Epithelial cell of proximal tubule (primary cell): Measurements from ENCODE around the gene NOXO1. TPM values are rescaled to one million over a fixed set of nuclear protein-coding genes. Genes with fewer than 3 reads are reported as not detected.

Experiments used
- DNase-seq: peaks from one replicate; pipeline ENCODE4 v3.0.0-alpha.2; 2011; ENCODE audit warnings: low read depth
- H3K4me3 ChIP-seq: 2 replicates; pipeline ENCODE4 v1.5.1; 2011; ENCODE audit warnings: low read depth, mild to moderate bottlenecking, low read length
- total RNA-seq: library from RNA; depleted of rRNA; stranded (reverse); fragments of >200 nt; gene quantifications from 2 replicates; pipeline ENCODE4 v1.2.3, GENCODE V29; 2015
- TF ChIP-seq, protein P1 (sequence below): conservative IDR thresholded peaks from 2 replicates; pipeline ENCODE4 v1.5.1; 2012; ENCODE audit warnings: low read depth, mild to moderate bottlenecking, low read length

The NOXO1 gene
- total RNA-seq, 1 donor from 2014 or later = 1.2 TPM

- DNase-seq = no peak
- TF ChIP-seq, protein P1, sequence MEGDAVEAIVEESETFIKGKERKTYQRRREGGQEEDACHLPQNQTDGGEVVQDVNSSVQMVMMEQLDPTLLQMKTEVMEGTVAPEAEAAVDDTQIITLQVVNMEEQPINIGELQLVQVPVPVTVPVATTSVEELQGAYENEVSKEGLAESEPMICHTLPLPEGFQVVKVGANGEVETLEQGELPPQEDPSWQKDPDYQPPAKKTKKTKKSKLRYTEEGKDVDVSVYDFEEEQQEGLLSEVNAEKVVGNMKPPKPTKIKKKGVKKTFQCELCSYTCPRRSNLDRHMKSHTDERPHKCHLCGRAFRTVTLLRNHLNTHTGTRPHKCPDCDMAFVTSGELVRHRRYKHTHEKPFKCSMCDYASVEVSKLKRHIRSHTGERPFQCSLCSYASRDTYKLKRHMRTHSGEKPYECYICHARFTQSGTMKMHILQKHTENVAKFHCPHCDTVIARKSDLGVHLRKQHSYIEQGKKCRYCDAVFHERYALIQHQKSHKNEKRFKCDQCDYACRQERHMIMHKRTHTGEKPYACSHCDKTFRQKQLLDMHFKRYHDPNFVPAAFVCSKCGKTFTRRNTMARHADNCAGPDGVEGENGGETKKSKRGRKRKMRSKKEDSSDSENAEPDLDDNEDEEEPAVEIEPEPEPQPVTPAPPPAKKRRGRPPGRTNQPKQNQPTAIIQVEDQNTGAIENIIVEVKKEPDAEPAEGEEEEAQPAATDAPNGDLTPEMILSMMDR = peak; percentile 49
- H3K4me3 ChIP-seq = no peak overlapping the region
Observed at GRCh38 chr16:1932050-1933028, 48.9 kb downstream of the NOXO1 start.

DNA sequence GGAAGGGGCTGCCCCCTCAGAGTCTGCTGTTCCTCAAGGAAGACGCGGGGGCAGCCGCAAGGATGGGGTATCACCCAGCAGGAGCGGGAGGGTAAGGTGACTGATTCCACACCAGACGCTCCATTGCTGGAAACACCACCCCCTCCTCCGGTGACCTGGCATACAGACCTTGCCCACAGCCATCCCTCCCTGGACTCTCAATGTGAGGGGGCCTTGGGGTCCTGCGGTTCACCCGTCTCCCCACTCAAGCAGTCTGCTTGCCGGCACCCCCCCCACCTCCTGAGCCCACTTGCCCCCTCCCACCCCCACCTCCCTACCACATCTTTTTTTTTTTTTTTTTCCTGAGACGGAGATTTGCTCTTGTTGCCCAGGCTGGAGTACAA, 50.9 kb downstream of the NOXO1 start:
- H3K4me3 ChIP-seq = no peak overlapping the region
- TF ChIP-seq, protein P1 = no peak
- no peak for DNase-seq

DNA sequence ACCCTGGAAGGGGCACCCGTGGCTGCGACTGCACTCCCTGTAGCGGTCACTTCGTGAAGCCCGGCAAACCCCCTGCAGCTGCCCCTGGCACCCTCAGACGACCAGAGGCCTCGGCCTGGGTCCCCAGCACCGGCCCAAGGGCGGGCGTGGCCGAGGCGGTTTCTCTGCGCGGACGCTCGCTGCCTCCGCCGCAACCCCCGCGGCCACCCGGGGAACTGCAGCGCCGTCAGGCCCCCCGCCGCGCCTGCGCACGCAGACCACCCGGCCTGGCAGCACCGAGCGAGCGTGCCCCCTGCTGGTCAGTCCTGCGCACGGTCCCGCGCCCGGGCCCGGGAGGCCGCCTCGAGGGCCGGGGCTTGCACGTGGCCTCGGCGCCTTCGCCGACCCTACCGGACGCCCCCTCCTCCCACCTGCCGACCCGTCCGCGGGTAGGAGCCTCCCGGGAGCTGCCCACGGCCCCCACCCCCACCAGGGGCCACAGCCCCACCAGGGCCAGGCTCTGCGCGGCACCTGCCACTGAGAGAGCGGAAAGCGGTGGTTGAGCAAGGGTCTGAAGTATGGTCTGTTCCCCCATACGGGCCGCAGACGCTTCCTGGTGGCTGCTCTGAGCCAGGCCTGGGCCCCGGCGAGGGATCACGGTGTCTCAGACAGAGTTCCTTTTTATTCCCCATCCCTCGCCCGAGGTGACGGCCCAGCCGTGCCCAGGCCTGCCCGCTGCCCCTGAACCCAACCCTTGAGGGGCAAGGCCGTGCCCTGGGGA, 51.5 kb downstream of the NOXO1 start:
- H3K4me3 ChIP-seq = peak overlapping the region; percentile 64
- TF ChIP-seq, protein P1 = peak; percentile 73
- no peak for DNase-seq

- TF ChIP-seq, protein P1 = no peak
- peak overlapping the region; percentile 64 for H3K4me3 ChIP-seq
- no peak for DNase-seq
Observed at GRCh38 chr16:1929105-1929504, 52.2 kb downstream of the NOXO1 start.

Other genes starting within 250 kb of the NOXO1 start
- gene NME3, start 209.9 kb downstream of the NOXO1 start, total RNA-seq = 50.5 and 63.2 TPM in 2 replicates
- gene EME2, start 208.7 kb downstream of the NOXO1 start, total RNA-seq = 7.5 and 14.0 TPM in 2 replicates
- 167 and 227 TPM in 2 replicates for gene MRPS34, start 208.3 kb downstream of the NOXO1 start, total RNA-seq
- gene SPSB3, start 198.9 kb downstream of the NOXO1 start, total RNA-seq = 35.0 and 57.9 TPM in 2 replicates
- gene NUBP2, start 198.5 kb downstream of the NOXO1 start, total RNA-seq = 111 and 138 TPM in 2 replicates
- 2.6 TPM in 1 of 2 replicates, not detected in the other for gene IGFALS, start 187.8 kb downstream of the NOXO1 start, total RNA-seq
- 83.7 and 87.3 TPM in 2 replicates for gene HAGH, start 154.6 kb downstream of the NOXO1 start, total RNA-seq
- 47.7 and 59.2 TPM in 2 replicates for gene FAHD1, start 154.3 kb downstream of the NOXO1 start, total RNA-seq
- gene MEIOB, start 109.3 kb downstream of the NOXO1 start, total RNA-seq = 2.1 and 6.4 TPM in 2 replicates
- gene HS3ST6, start 63.1 kb downstream of the NOXO1 start, total RNA-seq = not detected in 2 replicates
- gene MSRB1, start 38.3 kb downstream of the NOXO1 start, total RNA-seq = 8.6 and 22.0 TPM in 2 replicates
- not detected in 2 replicates for gene RPL3L, start 26.8 kb downstream of the NOXO1 start, total RNA-seq
- 236 and 407 TPM in 2 replicates for gene NDUFB10, start 21.9 kb downstream of the NOXO1 start, total RNA-seq
- 2,813 and 2,878 TPM in 2 replicates for gene RPS2, start 16.6 kb downstream of the NOXO1 start, total RNA-seq
- gene RNF151, start 14.6 kb downstream of the NOXO1 start, total RNA-seq = not detected in 2 replicates
- 108 and 127 TPM in 2 replicates for gene TBL3, start 9.4 kb downstream of the NOXO1 start, total RNA-seq
- 21.5 and 36.3 TPM in 2 replicates for gene GFER, start 2.7 kb upstream of the NOXO1 start, total RNA-seq
- gene SYNGR3, start 8.5 kb upstream of the NOXO1 start, total RNA-seq = 8.5 and 22.0 TPM in 2 replicates
- 48.8 and 66.9 TPM in 2 replicates for gene ZNF598, start 28.4 kb upstream of the NOXO1 start, total RNA-seq
- 0.46 and 2.4 TPM in 2 replicates for gene NPW, start 38.3 kb upstream of the NOXO1 start, total RNA-seq
- 29.9 and 42.2 TPM in 2 replicates for gene NHERF2, start 45.4 kb upstream of the NOXO1 start, total RNA-seq
- 61.2 and 62.8 TPM in 2 replicates for gene NTHL1, start 66.4 kb upstream of the NOXO1 start, total RNA-seq
- gene TSC2, start 66.5 kb upstream of the NOXO1 start, total RNA-seq = 30.7 and 64.1 TPM in 2 replicates
- 50.6 and 80.2 TPM in 2 replicates for gene PKD1, start 154.4 kb upstream of the NOXO1 start, total RNA-seq
- 2.3 and 11.6 TPM in 2 replicates for gene RAB26, start 167.2 kb upstream of the NOXO1 start, total RNA-seq
- gene TRAF7, start 174.3 kb upstream of the NOXO1 start, total RNA-seq = 48.6 and 63.9 TPM in 2 replicates
- 0.07 and 0.12 TPM in 2 replicates for gene CASKIN1, start 215.1 kb upstream of the NOXO1 start, total RNA-seq
- 98.2 and 134 TPM in 2 replicates for gene MLST8, start 224.0 kb upstream of the NOXO1 start, total RNA-seq
- gene BRICD5, start 229.4 kb upstream of the NOXO1 start, total RNA-seq = 5.3 and 10.1 TPM in 2 replicates
- gene PGP, start 233.4 kb upstream of the NOXO1 start, total RNA-seq = 29.3 and 58.3 TPM in 2 replicates
- gene E4F1, start 242.1 kb upstream of the NOXO1 start, total RNA-seq = 33.7 and 36.4 TPM in 2 replicates